ENCODE measurements around the gene ANKZF1. TPM values are rescaled to one million over a fixed set of nuclear protein-coding genes. Genes with fewer than 3 reads are reported as not detected.

Gene ANKZF1
- total RNA-seq, 1 donor from 2014 or later: 43.8 TPM

- Histone ChIP-seq H3K4me3 (ENCODE audit: insufficient read depth, low read depth, low read length) (no peak overlapping the region), H3K4me2 (ENCODE audit: low read length) (no peak overlapping the region), H3K9ac (ENCODE audit: low read length) (no peak overlapping the region), H3K27me3 (ENCODE audit: insufficient read depth, low read length) (no peaks in the 10 kb centered on the region), H3K9me3 (ENCODE audit: insufficient read depth, low read depth, low read length) (no peaks in the 10 kb centered on the region), H3K4me1 (ENCODE audit: insufficient read depth, low read length) (peaks cover 16% of the 10 kb centered on the region), H4K20me1 (ENCODE audit: insufficient read depth, low read length) (peaks cover 15% of the 10 kb centered on the region), H3K79me2 (ENCODE audit: insufficient read depth, low read length) (peaks cover 6% of the 10 kb centered on the region), H3K36me3 (ENCODE audit: insufficient read depth, low read length) (peaks cover 7% of the 10 kb centered on the region), H2AFZ (ENCODE audit: low read depth, low read length) (no peak overlapping the region), H3K27ac (ENCODE audit: low read depth, low read length) (no peak overlapping the region)
- Mint-ChIP-seq H3K4me1 (ENCODE audit: low read depth, unreplicated experiment) (peaks cover 11% of the 10 kb centered on the region), H3K27me3 (ENCODE audit: low read depth, unreplicated experiment) (no peaks in the 10 kb centered on the region), H3K27ac (ENCODE audit: unreplicated experiment) (no peak overlapping the region), H3K36me3 (ENCODE audit: low read depth, unreplicated experiment) (peaks cover 16% of the 10 kb centered on the region), H3K9me3 (ENCODE audit: unreplicated experiment) (no peaks in the 10 kb centered on the region), H3K4me3 (ENCODE audit: unreplicated experiment) (no peak overlapping the region)
- DNase-seq (ENCODE audit: low read depth) (no peak), FAIRE-seq (no peak)
- no peak for TF ChIP-seq EZH2 (IDR thresholded peaks at IDR 0.05; ENCODE audit: insufficient read depth, low read length)
- no peak for TF ChIP-seq CTCF (IDR thresholded peaks at IDR 0.05; ENCODE audit: insufficient read depth, low read depth, low read length)
Measured at GRCh38 chr2:219209236-219210195, 20.1 kb upstream of the ANKZF1 start.

GRCh38 chr2:219210196-219210885, 19.3 kb upstream of the ANKZF1 start:
- H2AFZ ChIP-seq (ENCODE audit: low read depth, low read length): no peak overlapping the region
- H3K36me3 ChIP-seq (ENCODE audit: insufficient read depth, low read length): peaks cover 7% of the 10 kb centered on the region
- H3K79me2 ChIP-seq (ENCODE audit: insufficient read depth, low read length): peaks cover 6% of the 10 kb centered on the region
- no peak overlapping the region for H3K27ac ChIP-seq (ENCODE audit: low read depth, low read length)
- peaks cover 15% of the 10 kb centered on the region for H4K20me1 ChIP-seq (ENCODE audit: insufficient read depth, low read length)
- no peak overlapping the region for H3K9ac ChIP-seq (ENCODE audit: low read length)
- no peak overlapping the region for H3K4me3 ChIP-seq (ENCODE audit: insufficient read depth, low read depth, low read length)
- no peaks in the 10 kb centered on the region for H3K27me3 Mint-ChIP-seq (ENCODE audit: low read depth, unreplicated experiment)
- no peak overlapping the region for H3K4me2 ChIP-seq (ENCODE audit: low read length)
- H3K4me1 ChIP-seq (ENCODE audit: insufficient read depth, low read length): peaks cover 16% of the 10 kb centered on the region
- H3K9me3 ChIP-seq (ENCODE audit: insufficient read depth, low read depth, low read length): no peaks in the 10 kb centered on the region
- H3K36me3 Mint-ChIP-seq (ENCODE audit: low read depth, unreplicated experiment): peaks cover 24% of the 10 kb centered on the region
- peaks cover 11% of the 10 kb centered on the region for H3K4me1 Mint-ChIP-seq (ENCODE audit: low read depth, unreplicated experiment)
- FAIRE-seq: no peak
- H3K27me3 ChIP-seq (ENCODE audit: insufficient read depth, low read length): no peaks in the 10 kb centered on the region
- H3K9me3 Mint-ChIP-seq (ENCODE audit: unreplicated experiment): no peaks in the 10 kb centered on the region
- no peak for DNase-seq (ENCODE audit: low read depth)
- TF ChIP-seq EZH2 (IDR thresholded peaks at IDR 0.05; ENCODE audit: insufficient read depth, low read length): no peak
- TF ChIP-seq CTCF (IDR thresholded peaks at IDR 0.05; ENCODE audit: insufficient read depth, low read depth, low read length): no peak
- no peak overlapping the region for H3K27ac Mint-ChIP-seq (ENCODE audit: unreplicated experiment)
- no peak overlapping the region for H3K4me3 Mint-ChIP-seq (ENCODE audit: unreplicated experiment)

Data from astrocyte (in vitro differentiated cells and primary cell).